Measurements from ENCODE around the gene HEATR1.

HEATR1 gene

DNA sequence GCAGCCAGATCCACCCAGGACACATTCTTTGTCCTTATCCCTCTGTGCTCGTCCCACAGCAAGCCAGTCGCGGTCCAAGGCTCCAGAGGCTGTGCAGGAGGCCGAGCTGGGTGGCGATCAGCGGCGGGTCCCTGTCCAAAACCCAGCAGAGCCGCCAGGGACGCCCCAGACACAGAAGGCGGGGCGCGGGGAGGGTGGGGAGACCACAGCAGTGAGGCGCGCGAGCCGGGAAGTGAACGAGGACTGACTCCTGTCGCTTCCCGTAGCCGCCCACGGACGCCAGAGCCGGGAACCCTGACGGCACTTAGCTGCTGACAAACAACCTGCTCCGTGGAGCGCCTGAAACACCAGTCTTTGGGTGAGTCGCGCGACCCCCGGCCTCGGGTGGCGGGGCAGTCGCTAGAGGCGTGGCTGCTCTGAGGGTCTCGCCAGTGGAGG lies 80.6 kb downstream of the HEATR1 start, which contains the start of gene LGALS8:
LGALS8 (plus strand) TSS at position 279 of the 438 bp plus-strand sequence. CDS start 2,089 bp downstream, outside the sequence.
- CTCF ChIA-PET, result interaction anchor here (1.6 kb wide), 1 partner anchor 368 kb away, joined by 3 read pairs; no protein-coding TSS in a partner anchor
- H3K27ac ChIP-seq (ENCODE audit: extremely low read depth, low read depth, low read length), result peak within 1 kb of the TSS; percentile 72
- peaks cover 6% of the 10 kb centered on the region for H3K4me1 ChIP-seq (ENCODE audit: control insufficient read depth, insufficient read depth, low read length)
- no peaks in the 10 kb centered on the region for H3K9me3 ChIP-seq (ENCODE audit: control insufficient read depth, insufficient read depth, low read depth, low read length)
- POLR2A ChIA-PET, result interaction anchor here (0.6 to 0.7 kb wide), 2 partner anchors 20 to 219 kb away, joined by 3 read pairs; no protein-coding TSS in a partner anchor
- H3K4me3 ChIP-seq (ENCODE audit: low read depth, low read length), result peak within 1 kb of the TSS; percentile 85
- H3K36me3 ChIP-seq (ENCODE audit: control insufficient read depth in 2 of 2, insufficient read depth in 1 of 2, low read length in 2 of 2), result peaks cover 0 to 3% of the 10 kb centered on the region in 2 experiments; a peak in 1 of 3 replicates
- TF ChIP-seq ZNF530 (tag by site-specific recombination; IDR thresholded peaks at IDR 0.05; ENCODE audit: low read depth) (no peak), ZNF394 (tag by site-specific recombination; IDR thresholded peaks at IDR 0.05; ENCODE audit: borderline replicate concordance) (peak; percentile 18; the same call in 1 of the 2 replicates), ZNF629 (tag by site-specific recombination; IDR thresholded peaks at IDR 0.05) (no peak), ZNF2 (tag by site-specific recombination; IDR thresholded peaks at IDR 0.05) (no peak; the same call in 1 of the 2 replicates), ZFP69B (tag by site-specific recombination; IDR thresholded peaks at IDR 0.05) (no peak), MEIS1 (CRISPR knock-in tag; IDR thresholded peaks at IDR 0.05; ENCODE audit: borderline replicate concordance) (no peak), PRDM10 (tag by site-specific recombination; IDR thresholded peaks at IDR 0.05) (no peak), ZNF302 (tag by site-specific recombination; IDR thresholded peaks at IDR 0.05; ENCODE audit: low read depth) (0 out of 2 replicates have a peak, but pooled peaks have one; percentile 10), ZNF501 (tag by site-specific recombination; IDR thresholded peaks at IDR 0.05) (no peak), ZNF311 (tag by site-specific recombination; IDR thresholded peaks at IDR 0.05; ENCODE audit: borderline replicate concordance) (no peak), ZNF548 (tag by site-specific recombination; IDR thresholded peaks at IDR 0.05) (no peak), ZNF670 (tag by site-specific recombination; IDR thresholded peaks at IDR 0.05; ENCODE audit: low read depth) (no peak), ZNF610 (tag by site-specific recombination; IDR thresholded peaks at IDR 0.05; ENCODE audit: borderline replicate concordance) (no peak), ZNF654 (tag by site-specific recombination; IDR thresholded peaks at IDR 0.05; ENCODE audit: low read depth) (no peak), KLF10 (tag by site-specific recombination; IDR thresholded peaks at IDR 0.05) (no peak), ZEB2 (tag by site-specific recombination; IDR thresholded peaks at IDR 0.05) (no peak), ZBTB20 (tag by site-specific recombination; IDR thresholded peaks at IDR 0.05) (peak; percentile 91), OVOL3 (tag by site-specific recombination; IDR thresholded peaks at IDR 0.05) (no peak), ZNF664 (tag by site-specific recombination; IDR thresholded peaks at IDR 0.05) (no peak), ZNF266 (tag by site-specific recombination; IDR thresholded peaks at IDR 0.05; ENCODE audit: low read depth) (no peak), ZNF324 (tag by site-specific recombination; IDR thresholded peaks at IDR 0.05) (no peak; the same call in 1 of the 2 replicates), ZNF677 (tag by site-specific recombination; IDR thresholded peaks at IDR 0.05) (no peak), ZNF707 (tag by site-specific recombination; IDR thresholded peaks at IDR 0.05) (no peak), ZNF561 (tag by site-specific recombination; IDR thresholded peaks at IDR 0.05; ENCODE audit: borderline replicate concordance) (peak; percentile 38; the same call in 1 of the 2 replicates), ZNF518A (tag by site-specific recombination; conservative IDR thresholded peaks at IDR 0.05; ENCODE audit: low read depth) (no peak; the same call in 1 of the 2 replicates), ZNF623 (tag by site-specific recombination; IDR thresholded peaks at IDR 0.05) (no peak)
- TF ChIP-seq, protein P1, sequence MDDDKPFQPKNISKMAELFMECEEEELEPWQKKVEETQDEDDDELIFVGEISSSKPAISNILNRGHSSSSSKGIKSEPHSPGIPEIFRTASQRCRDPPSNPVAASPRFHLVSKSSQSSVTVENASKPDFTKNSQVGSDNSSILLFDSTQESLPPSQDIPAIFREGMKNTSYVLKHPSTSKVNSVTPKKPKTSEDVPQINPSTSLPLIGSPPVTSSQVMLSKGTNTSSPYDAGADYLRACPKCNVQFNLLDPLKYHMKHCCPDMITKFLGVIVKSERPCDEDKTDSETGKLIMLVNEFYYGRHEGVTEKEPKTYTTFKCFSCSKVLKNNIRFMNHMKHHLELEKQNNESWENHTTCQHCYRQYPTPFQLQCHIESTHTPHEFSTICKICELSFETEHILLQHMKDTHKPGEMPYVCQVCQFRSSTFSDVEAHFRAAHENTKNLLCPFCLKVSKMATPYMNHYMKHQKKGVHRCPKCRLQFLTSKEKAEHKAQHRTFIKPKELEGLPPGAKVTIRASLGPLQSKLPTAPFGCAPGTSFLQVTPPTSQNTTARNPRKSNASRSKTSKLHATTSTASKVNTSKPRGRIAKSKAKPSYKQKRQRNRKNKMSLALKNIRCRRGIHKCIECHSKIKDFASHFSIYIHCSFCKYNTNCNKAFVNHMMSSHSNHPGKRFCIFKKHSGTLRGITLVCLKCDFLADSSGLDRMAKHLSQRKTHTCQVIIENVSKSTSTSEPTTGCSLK (tag by site-specific recombination; IDR thresholded peaks at IDR 0.05), result no peak
- TF ChIP-seq, protein P2, sequence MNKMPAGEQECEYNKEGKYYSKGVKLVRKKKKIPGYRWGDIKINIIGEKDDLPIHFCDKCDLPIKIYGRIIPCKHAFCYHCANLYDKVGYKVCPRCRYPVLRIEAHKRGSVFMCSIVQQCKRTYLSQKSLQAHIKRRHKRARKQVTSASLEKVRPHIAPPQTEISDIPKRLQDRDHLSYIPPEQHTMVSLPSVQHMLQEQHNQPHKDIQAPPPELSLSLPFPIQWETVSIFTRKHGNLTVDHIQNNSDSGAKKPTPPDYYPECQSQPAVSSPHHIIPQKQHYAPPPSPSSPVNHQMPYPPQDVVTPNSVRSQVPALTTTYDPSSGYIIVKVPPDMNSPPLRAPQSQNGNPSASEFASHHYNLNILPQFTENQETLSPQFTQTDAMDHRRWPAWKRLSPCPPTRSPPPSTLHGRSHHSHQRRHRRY (tag by site-specific recombination; IDR thresholded peaks at IDR 0.05), result no peak

Measured in HEK293 (cell line).